ENCODE data around the gene TULP4. TPM values are rescaled to one million over a fixed set of nuclear protein-coding genes. Genes with fewer than 3 reads are reported as not detected.

Gene TULP4
- total RNA-seq, 1 donor from 2014 or later, result 406 TPM

DNA sequence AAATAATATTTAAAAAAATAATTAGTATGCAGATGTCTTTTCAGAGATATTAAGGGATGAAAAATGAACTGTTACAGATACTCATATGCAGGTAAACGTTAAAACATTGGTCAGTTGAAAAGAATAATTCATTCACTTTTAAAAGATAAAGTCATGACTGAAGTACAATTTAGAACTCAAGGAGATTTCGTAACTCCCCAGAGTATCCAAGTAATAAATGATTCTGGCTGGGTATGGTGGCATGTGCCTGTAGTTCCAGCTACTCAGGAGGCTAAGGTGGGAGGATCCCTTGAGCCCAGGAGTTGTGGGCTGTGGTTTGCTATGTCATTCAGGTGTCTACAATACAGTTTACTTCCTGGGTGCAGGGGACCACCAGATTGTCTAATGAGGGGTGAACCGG lies 125.3 kb downstream of the TULP4 start:
- no peak for DNase-seq
- TF ChIP-seq, protein P1, sequence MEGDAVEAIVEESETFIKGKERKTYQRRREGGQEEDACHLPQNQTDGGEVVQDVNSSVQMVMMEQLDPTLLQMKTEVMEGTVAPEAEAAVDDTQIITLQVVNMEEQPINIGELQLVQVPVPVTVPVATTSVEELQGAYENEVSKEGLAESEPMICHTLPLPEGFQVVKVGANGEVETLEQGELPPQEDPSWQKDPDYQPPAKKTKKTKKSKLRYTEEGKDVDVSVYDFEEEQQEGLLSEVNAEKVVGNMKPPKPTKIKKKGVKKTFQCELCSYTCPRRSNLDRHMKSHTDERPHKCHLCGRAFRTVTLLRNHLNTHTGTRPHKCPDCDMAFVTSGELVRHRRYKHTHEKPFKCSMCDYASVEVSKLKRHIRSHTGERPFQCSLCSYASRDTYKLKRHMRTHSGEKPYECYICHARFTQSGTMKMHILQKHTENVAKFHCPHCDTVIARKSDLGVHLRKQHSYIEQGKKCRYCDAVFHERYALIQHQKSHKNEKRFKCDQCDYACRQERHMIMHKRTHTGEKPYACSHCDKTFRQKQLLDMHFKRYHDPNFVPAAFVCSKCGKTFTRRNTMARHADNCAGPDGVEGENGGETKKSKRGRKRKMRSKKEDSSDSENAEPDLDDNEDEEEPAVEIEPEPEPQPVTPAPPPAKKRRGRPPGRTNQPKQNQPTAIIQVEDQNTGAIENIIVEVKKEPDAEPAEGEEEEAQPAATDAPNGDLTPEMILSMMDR (IDR thresholded peaks at IDR 0.05; ENCODE audit: partially characterized antibody, unreplicated experiment), result no peak
- Mint-ChIP-seq H3K36me3 (ENCODE audit: unreplicated experiment) (peaks cover 4% of the 10 kb centered on the region), H3K4me3 (ENCODE audit: unreplicated experiment) (no peak overlapping the region), H3K9me3 (ENCODE audit: unreplicated experiment) (peaks cover 2% of the 10 kb centered on the region), H3K4me1 (ENCODE audit: low read depth, unreplicated experiment) (peaks cover 5% of the 10 kb centered on the region), H3K27ac (ENCODE audit: unreplicated experiment) (no peak overlapping the region), H3K27me3 (ENCODE audit: unreplicated experiment) (peaks cover 7% of the 10 kb centered on the region)

DNA sequence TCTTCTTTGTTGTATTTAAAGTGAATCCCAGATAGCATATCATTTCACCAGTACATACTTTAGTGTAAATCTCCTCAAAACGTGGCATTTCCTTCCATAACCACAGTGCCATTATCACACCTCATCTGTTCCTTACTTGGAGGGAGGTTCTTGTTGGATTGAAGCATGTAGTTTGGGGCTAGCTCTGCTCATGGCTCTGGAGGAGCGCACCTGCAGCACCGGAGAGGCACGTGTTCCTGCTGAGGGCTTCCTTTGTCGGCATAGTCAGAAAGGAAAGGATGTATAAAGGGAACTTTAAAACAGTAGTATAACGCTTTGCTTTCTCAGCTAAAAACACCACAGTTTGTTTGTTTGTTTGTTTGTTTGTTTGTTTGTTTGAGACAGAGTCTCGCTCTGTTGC lies 126.0 kb downstream of the TULP4 start:
- Mint-ChIP-seq H3K27ac (ENCODE audit: unreplicated experiment) (peak overlapping the region; percentile 17), H3K27me3 (ENCODE audit: unreplicated experiment) (peaks cover 7% of the 10 kb centered on the region), H3K36me3 (ENCODE audit: unreplicated experiment) (peaks cover 4% of the 10 kb centered on the region), H3K4me1 (ENCODE audit: low read depth, unreplicated experiment) (peaks cover 5% of the 10 kb centered on the region), H3K9me3 (ENCODE audit: unreplicated experiment) (peaks cover 2% of the 10 kb centered on the region), H3K4me3 (ENCODE audit: unreplicated experiment) (no peak overlapping the region)
- DNase-seq, result no peak
- TF ChIP-seq, protein P1 (IDR thresholded peaks at IDR 0.05; ENCODE audit: partially characterized antibody, unreplicated experiment), result no peak

DNA sequence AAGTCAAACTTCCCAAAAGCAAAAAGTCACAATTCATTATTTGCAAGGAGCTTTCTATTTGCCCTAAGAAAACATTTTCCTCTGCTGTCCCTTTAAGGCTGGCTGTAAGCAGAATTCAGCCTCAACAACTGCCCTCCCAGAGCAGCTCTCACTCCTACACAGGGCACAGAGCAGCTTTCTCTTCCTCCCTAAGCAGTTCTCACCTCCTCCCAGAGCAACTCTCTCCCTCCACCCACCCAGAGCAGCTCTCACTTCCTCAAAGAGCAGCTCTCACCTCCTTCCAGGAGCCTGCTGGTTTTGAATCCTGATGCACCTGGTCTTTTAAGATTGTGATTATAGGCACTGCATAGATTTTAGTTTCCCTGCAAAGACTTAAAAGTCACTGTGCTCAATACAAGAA lies 127.0 kb downstream of the TULP4 start:
- Mint-ChIP-seq H3K27me3 (ENCODE audit: unreplicated experiment) (peaks cover 7% of the 10 kb centered on the region), H3K4me3 (ENCODE audit: unreplicated experiment) (no peak overlapping the region), H3K36me3 (ENCODE audit: unreplicated experiment) (peaks cover 4% of the 10 kb centered on the region), H3K9me3 (ENCODE audit: unreplicated experiment) (peaks cover 2% of the 10 kb centered on the region), H3K4me1 (ENCODE audit: low read depth, unreplicated experiment) (peaks cover 5% of the 10 kb centered on the region), H3K27ac (ENCODE audit: unreplicated experiment) (no peak overlapping the region)
- DNase-seq, result no peak
- TF ChIP-seq, protein P1 (IDR thresholded peaks at IDR 0.05; ENCODE audit: partially characterized antibody, unreplicated experiment), result no peak

DNA sequence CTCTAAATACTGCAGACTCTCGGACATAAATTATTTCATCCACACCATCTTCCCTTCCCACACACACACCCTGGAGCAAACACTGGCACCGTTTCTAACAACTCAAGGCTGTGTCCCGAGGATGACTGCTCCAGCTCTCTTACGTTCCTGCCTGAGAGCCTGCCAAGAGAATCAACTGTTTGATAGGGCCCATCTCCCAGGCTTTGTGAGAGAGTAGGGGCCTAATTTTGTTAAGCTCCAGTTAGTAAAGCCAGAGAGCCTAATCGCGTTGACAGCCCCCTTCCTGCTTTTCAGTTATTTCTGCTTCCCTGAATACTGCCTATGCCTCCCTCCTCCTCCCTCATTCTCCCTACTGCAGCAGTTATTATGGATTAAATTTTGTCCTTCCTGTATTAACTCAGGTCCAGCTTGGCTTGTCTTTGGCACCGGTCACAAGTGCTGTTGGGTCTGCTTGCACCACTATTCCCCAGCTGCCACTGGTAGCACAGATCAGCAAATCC lies 129.5 kb downstream of the TULP4 start:
- H3K4me1 Mint-ChIP-seq (ENCODE audit: low read depth, unreplicated experiment), result peaks cover 5% of the 10 kb centered on the region
- peaks cover 2% of the 10 kb centered on the region for H3K27me3 Mint-ChIP-seq (ENCODE audit: unreplicated experiment)
- TF ChIP-seq, protein P1 (IDR thresholded peaks at IDR 0.05; ENCODE audit: partially characterized antibody, unreplicated experiment), result no peak
- H3K27ac Mint-ChIP-seq (ENCODE audit: unreplicated experiment), result peak overlapping the region; percentile 40
- DNase-seq, result no peak
- H3K4me3 Mint-ChIP-seq (ENCODE audit: unreplicated experiment), result no peak overlapping the region
- peaks cover 4% of the 10 kb centered on the region for H3K36me3 Mint-ChIP-seq (ENCODE audit: unreplicated experiment)
- peaks cover 2% of the 10 kb centered on the region for H3K9me3 Mint-ChIP-seq (ENCODE audit: unreplicated experiment)

DNA sequence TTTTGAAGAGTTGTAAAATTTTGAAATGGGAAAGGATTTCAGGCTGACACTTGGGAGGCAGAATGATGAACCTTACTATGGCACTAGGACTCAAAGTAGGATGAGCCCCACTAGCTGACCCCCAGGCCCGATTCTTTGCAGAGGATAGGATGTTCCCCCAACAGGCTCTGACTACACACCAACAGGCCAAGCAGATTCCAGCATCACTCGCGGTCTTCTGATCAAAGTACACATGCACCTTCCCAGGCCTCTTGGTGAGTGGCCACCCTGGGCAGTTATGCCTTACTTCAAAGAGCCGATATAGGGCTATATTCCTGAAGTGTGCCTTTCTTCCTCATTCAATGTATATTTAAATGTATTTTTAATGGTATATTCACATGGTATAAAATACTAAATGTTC lies 130.0 kb downstream of the TULP4 start:
- Mint-ChIP-seq H3K4me1 (ENCODE audit: low read depth, unreplicated experiment) (peaks cover 5% of the 10 kb centered on the region), H3K27ac (ENCODE audit: unreplicated experiment) (no peak overlapping the region), H3K9me3 (ENCODE audit: unreplicated experiment) (peaks cover 2% of the 10 kb centered on the region), H3K4me3 (ENCODE audit: unreplicated experiment) (no peak overlapping the region), H3K27me3 (ENCODE audit: unreplicated experiment) (peaks cover 2% of the 10 kb centered on the region), H3K36me3 (ENCODE audit: unreplicated experiment) (peaks cover 4% of the 10 kb centered on the region)
- TF ChIP-seq, protein P1 (IDR thresholded peaks at IDR 0.05; ENCODE audit: partially characterized antibody, unreplicated experiment), result no peak
- no peak for DNase-seq
